Measurements from ENCODE around the gene STAB2.

Gene STAB2

DNA sequence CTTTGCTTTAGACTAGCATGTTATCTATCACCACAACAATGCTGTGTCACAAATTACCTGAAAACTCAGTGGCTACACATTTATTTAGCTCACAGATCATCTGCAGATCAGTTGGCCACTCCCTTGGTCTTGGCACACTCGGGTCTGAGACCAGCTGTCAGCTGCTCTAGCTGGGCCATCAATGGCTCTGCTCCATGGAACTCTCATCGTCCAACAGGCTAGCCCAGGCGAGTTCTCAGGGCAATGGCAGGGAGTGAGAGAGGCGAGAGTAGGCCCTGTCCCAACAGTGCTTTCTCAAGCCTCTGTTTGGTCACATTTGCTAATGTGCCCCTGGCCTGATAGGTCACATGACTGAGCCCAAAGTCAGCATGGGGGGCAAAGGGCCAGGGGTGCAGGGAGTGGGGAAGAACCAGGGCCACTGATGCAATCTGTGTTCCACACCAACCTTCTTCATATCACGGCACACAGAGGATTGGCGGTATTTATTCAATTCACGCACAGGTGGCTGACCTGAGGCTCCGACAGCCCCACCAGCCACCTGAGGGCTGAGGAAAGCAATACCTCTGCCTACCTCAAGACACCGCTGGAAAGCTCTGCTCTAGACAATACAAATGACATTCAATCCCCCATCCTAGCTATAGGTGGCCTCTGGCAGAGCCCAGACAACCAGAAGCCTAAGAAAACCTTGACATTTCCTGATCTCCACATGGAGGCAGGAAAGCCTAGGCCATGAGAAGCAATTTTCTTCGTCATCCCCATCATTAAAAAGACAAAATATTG is 171.4 kb downstream of the STAB2 start:
- DNase-seq (ENCODE audit: low spot score in 2 of 2) = no peak
- in situ Hi-C loops (cut with MboI; ENCODE audit: low sequenced_read_pairs) = no loop called here

GRCh38 chr12:103762473-103762872 is 175.4 kb downstream of the STAB2 start:
- Histone ChIP-seq H3K4me1 (no peaks in the 10 kb centered on the region), H3K27me3 (ENCODE audit: low read depth) (no peaks in the 10 kb centered on the region), H3K9me3 (no peaks in the 10 kb centered on the region), H3K36me3 (replicated peaks) (no peaks in the 10 kb centered on the region), H3K4me3 (no peak overlapping the region)
- in situ Hi-C loops (cut with MboI; ENCODE audit: low sequenced_read_pairs) = no loop called here
- no peak for DNase-seq (ENCODE audit: low spot score in 2 of 2)

More for the DNA sequence above, 171.4 kb downstream of the STAB2 start:
- Histone ChIP-seq H3K4me3 (no peak overlapping the region), H3K27me3 (ENCODE audit: low read depth) (no peaks in the 10 kb centered on the region), H3K4me1 (no peaks in the 10 kb centered on the region), H3K36me3 (replicated peaks) (no peaks in the 10 kb centered on the region), H3K9me3 (no peaks in the 10 kb centered on the region)

DNA sequence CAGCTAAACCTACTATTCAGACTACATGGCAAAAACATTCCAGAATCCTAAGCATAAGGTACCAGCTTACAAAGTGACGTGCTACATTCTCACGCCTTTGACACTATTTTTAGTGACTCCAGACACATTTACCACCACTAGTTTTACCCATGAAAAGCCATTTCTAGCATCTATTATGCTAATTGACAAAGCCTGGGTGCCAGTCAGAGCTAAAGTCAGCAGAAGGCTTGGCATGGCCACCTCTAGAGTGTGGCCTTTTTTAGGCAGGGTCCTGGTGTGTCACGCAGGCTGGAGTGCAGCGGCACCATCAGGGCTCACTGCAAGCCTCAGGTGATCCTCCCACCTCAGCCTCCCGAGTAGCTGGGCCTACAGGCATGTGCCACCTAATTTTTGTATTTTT is 178.2 kb downstream of the STAB2 start:
- H3K27me3 ChIP-seq (ENCODE audit: low read depth) = no peaks in the 10 kb centered on the region
- H3K9me3 ChIP-seq = no peaks in the 10 kb centered on the region
- in situ Hi-C loops (cut with MboI; ENCODE audit: low sequenced_read_pairs) = no loop called here
- no peak overlapping the region for H3K4me3 ChIP-seq
- H3K4me1 ChIP-seq = no peaks in the 10 kb centered on the region
- H3K36me3 ChIP-seq (replicated peaks) = no peaks in the 10 kb centered on the region
- DNase-seq (ENCODE audit: low spot score in 2 of 2) = no peak

DNA sequence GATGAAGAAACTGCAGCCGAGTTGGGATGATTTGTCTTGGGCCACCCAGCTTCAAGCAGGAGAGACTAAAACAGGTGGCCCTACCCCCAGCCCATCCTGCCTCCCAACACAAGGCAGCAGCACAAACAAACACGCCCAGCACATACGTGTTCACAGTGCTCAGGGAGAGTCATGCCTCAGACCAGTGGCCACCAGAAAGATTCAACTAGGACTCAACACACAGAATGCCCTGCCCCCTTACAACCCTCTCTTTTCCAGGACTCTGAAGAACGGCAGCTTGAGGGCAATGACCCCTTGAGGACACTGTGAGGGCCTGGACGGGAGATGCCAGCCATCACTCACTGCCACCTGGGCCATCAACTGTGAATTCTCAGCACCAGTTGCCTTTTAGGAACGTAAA is 179.0 kb downstream of the STAB2 start:
- H3K4me1 ChIP-seq = no peaks in the 10 kb centered on the region
- no peak for DNase-seq (ENCODE audit: low spot score in 2 of 2)

DNA sequence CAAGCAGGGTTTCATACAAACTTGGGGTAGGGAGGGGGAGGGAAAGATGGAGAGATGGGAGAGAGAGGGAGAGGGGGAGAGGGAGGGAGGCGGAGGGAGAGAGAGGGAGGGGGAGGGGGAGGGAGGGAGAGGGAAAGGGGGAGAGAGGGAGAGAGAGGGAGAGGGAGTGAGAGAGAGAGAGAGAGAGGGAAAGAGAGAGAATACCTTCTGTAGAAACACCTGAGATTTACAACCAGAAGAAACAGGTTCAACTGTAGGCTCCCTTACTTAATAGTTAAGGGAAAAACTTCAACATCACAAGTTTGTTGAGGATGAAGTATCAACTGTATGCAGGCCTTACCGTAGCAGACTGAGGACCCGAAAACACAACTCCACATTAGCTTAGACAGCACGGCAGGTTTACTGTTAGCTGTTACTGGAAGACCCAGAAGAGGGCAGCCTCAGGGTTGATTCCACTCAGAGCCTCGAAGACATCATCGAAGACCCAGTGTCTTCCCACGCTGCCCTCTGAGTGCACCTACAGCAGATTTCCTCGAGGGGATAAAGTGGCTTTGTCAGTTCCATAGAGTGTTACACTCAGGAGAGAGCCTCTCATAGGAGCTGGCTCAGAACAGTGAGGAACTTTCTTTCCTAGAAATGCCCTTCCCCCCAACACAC is 181.5 kb downstream of the STAB2 start:
- H3K9me3 ChIP-seq = no peaks in the 10 kb centered on the region
- in situ Hi-C loops (cut with MboI; ENCODE audit: low sequenced_read_pairs) = no loop called here
- peaks cover 4% of the 10 kb centered on the region; the same call in 1 of the 2 replicates for H3K36me3 ChIP-seq (replicated peaks)
- no peak overlapping the region for H3K4me3 ChIP-seq
- no peak for DNase-seq (ENCODE audit: low spot score in 2 of 2)
- H3K4me1 ChIP-seq = no peaks in the 10 kb centered on the region
- no peaks in the 10 kb centered on the region for H3K27me3 ChIP-seq (ENCODE audit: low read depth)

More for the DNA sequence above, 179.0 kb downstream of the STAB2 start:
- Histone ChIP-seq H3K9me3 (no peaks in the 10 kb centered on the region), H3K36me3 (replicated peaks) (peaks cover under 1% of the 10 kb centered on the region; the same call in 1 of the 2 replicates), H3K27me3 (ENCODE audit: low read depth) (no peaks in the 10 kb centered on the region), H3K4me3 (no peak overlapping the region)
- in situ Hi-C loops (cut with MboI; ENCODE audit: low sequenced_read_pairs) = no loop called here

DNA sequence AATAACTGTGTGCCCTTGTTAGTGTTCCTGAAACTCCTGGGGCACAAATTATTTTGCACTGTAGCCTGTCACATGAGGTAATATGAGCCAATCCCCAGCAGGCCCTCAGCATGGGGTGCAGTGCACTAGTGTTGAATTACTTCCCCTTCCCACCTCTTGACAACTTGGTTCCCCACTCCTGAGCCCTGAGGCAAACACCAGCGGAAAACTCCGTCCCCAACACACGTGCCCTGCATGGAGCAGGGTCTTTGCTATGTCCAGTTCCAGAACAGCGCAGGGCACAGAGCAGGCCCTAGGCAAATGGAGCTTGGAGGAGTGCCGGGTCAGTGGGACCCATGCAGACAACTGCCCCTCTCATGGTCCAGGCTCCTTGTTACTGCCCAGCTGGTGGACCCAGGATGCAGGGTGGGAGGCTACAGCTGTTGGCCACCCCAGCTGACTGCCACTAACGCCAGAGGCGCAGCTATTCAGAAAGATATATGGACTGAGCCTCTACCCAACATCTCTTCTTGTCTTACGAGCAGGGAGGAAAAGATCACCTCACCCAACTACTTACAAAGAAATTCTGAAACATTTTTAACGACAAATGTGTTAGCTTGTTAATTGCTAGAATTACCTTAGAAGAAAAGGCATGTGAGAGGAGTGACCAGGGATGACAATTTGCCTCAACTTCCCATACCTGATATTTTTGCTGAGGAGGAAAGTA is 182.3 kb downstream of the STAB2 start:
- Histone ChIP-seq H3K9me3 (no peaks in the 10 kb centered on the region), H3K4me1 (no peaks in the 10 kb centered on the region; the same call in 1 of the 2 replicates), H3K27me3 (ENCODE audit: low read depth) (no peaks in the 10 kb centered on the region), H3K36me3 (replicated peaks) (peaks cover 4% of the 10 kb centered on the region; the same call in 1 of the 2 replicates), H3K4me3 (no peak overlapping the region)
- DNase-seq (ENCODE audit: low spot score in 2 of 2) = no peak
- in situ Hi-C loops (cut with MboI; ENCODE audit: low sequenced_read_pairs) = no loop called here

DNA sequence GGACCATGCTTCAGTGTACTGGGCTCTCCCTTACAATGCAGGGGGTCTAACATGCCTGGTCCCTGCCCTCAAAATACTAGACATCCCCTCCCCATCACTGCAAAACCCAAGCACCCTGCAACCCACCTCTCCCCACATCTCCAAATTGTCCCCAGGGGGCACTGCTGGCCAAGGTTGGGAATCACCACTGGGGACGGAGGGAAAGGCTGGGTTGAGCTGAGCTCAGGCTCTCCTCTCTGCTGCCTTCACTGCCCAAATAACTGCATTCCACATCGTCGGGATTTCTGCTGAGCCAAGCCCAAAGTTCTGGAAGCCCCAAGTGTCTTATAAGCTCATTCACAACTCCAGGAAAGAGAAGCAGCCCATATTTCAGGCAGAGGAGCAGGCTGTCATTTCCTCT is 184.4 kb downstream of the STAB2 start:
- H3K9me3 ChIP-seq = no peaks in the 10 kb centered on the region
- no peak overlapping the region for H3K4me3 ChIP-seq
- peak in 1 of 2 experiments; percentile 51 for DNase-seq (ENCODE audit: low spot score in 2 of 2)
- in situ Hi-C loops (cut with MboI; ENCODE audit: low sequenced_read_pairs) = no loop called here
- H3K27me3 ChIP-seq (ENCODE audit: low read depth) = no peaks in the 10 kb centered on the region
- no peaks in the 10 kb centered on the region; the same call in 1 of the 2 replicates for H3K4me1 ChIP-seq
- peaks cover 4% of the 10 kb centered on the region; the same call in 1 of the 2 replicates for H3K36me3 ChIP-seq (replicated peaks)

GRCh38 chr12:103772367-103773108 is 185.5 kb downstream of the STAB2 start:
- H3K9me3 ChIP-seq = no peaks in the 10 kb centered on the region
- peaks cover 12% of the 10 kb centered on the region; the same call in 1 of the 2 replicates for H3K36me3 ChIP-seq (replicated peaks)
- no peaks in the 10 kb centered on the region for H3K27me3 ChIP-seq (ENCODE audit: low read depth)
- no peaks in the 10 kb centered on the region; the same call in 1 of the 2 replicates for H3K4me1 ChIP-seq
- in situ Hi-C loops (cut with MboI; ENCODE audit: low sequenced_read_pairs) = no loop called here
- no peak for DNase-seq (ENCODE audit: low spot score in 2 of 2)
- no peak overlapping the region for H3K4me3 ChIP-seq

DNA sequence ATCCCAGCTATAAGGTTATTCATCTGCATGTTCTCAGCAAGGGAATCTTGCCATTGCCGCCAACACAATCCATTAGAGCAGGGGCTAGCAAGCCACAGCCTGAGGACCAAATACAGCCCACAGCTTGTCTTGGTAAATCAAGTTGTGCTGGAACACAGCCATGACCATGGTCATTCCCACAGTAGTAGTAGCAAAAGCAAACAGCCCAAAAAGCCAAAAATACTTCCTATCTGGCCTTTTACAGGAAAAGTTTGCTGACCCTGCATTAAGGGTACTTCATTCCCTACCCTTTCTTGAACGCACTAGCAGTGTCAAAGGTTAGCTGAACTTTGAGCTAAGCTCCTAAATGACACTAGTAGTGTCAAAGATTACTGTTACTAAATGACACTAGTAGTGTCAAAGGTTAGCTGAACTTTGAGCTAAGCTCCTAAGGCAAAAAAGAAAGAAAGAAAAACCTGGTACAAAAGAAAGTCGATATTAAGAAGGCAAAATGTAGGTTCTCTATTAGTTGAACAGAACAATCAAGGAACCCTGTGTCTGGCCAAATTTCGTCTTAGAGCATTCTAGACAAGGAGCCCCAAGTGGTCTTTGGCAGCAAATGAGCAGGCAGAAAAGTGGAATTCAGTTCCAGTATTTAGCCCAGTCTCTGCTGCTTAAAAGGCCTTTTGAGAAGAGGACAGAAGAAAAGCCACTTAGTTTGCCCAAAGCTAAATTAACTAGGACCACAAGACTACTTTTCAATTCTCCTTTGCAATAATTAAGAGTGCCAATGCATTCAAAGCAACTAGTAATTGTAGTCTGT is 186.2 kb downstream of the STAB2 start:
- Histone ChIP-seq H3K36me3 (replicated peaks) (peaks cover 15% of the 10 kb centered on the region; the same call in 1 of the 2 replicates), H3K4me1 (no peaks in the 10 kb centered on the region; the same call in 1 of the 2 replicates), H3K4me3 (no peak overlapping the region), H3K9me3 (no peaks in the 10 kb centered on the region), H3K27me3 (ENCODE audit: low read depth) (no peaks in the 10 kb centered on the region)
- DNase-seq (ENCODE audit: low spot score in 2 of 2) = no peak
- in situ Hi-C loops (cut with MboI; ENCODE audit: low sequenced_read_pairs) = no loop called here

GRCh38 chr12:103774977-103775560 is 188.0 kb downstream of the STAB2 start:
- Histone ChIP-seq H3K27me3 (ENCODE audit: low read depth) (no peaks in the 10 kb centered on the region), H3K9me3 (no peaks in the 10 kb centered on the region), H3K4me3 (no peak overlapping the region), H3K36me3 (replicated peaks) (peaks cover 20% of the 10 kb centered on the region), H3K4me1 (no peaks in the 10 kb centered on the region; the same call in 1 of the 2 replicates)
- in situ Hi-C loops (cut with MboI; ENCODE audit: low sequenced_read_pairs) = no loop called here
- no peak for DNase-seq (ENCODE audit: low spot score in 2 of 2)

GRCh38 chr12:103778781-103779180 is 191.7 kb downstream of the STAB2 start:
- in situ Hi-C loops (cut with MboI; ENCODE audit: low sequenced_read_pairs) = no loop called here
- Histone ChIP-seq H3K4me3 (no peak overlapping the region), H3K36me3 (replicated peaks) (peaks cover 34% of the 10 kb centered on the region), H3K4me1 (no peaks in the 10 kb centered on the region; the same call in 1 of the 2 replicates), H3K9me3 (no peaks in the 10 kb centered on the region), H3K27me3 (ENCODE audit: low read depth) (no peaks in the 10 kb centered on the region)
- no peak for DNase-seq (ENCODE audit: low spot score in 2 of 2)

DNA sequence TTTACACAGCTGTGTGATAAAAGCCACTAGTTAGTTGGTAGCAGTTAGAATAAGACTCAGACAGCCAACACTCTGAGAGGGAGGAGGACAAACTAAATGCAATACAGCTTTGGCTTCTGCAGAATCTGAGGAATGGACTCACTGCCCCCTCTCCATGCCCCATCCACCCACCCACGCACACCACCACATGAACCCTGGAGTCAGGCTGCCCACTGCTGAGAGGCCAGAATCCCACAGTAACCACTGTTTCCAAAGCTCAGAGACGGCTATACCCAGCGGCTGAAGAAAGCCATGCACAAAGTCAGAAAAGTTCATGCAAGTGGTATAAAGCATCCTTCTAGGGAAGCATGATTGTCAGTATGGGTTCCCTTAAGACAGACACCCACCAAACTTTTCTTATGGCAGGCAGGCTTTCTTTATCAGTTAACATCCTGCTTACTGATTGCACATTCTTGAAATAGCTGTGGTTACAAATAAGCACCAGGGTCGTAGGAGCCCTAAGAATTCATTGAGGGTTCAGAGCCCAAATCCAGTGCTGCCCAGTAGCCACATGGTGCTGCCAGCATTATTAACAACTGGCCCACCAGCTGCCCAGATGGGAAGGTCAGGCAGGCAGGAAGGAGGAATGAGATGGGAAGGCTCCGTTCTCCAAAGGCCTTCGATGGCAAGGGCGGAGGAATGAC is 192.5 kb downstream of the STAB2 start:
- DNase-seq (ENCODE audit: low spot score in 2 of 2) = no peak
- H3K4me3 ChIP-seq = no peak overlapping the region
- no peaks in the 10 kb centered on the region for H3K4me1 ChIP-seq
- in situ Hi-C loops (cut with MboI; ENCODE audit: low sequenced_read_pairs) = no loop called here
- no peaks in the 10 kb centered on the region for H3K27me3 ChIP-seq (ENCODE audit: low read depth)
- H3K36me3 ChIP-seq (replicated peaks) = peaks cover 37% of the 10 kb centered on the region
- no peaks in the 10 kb centered on the region for H3K9me3 ChIP-seq
